GM12801 (cell line): ENCODE measurements around the gene LRRC59.

Experiments
- CTCF ChIP-seq: IDR thresholded peaks from one replicate; pipeline ENCODE4 v1.5.1; 2011; ENCODE audit warnings: control low read depth; ENCODE audit not compliant: insufficient read length; ENCODE audit errors: extremely low read depth

The LRRC59 gene

GRCh38 chr17:50397111-50397918 lies at the start of gene LRRC59:
TSS of gene LRRC59 (minus strand) at chr17:50397523. CDS start at chr17:50397317, 206 bp downstream.
- no peak for TF ChIP-seq CTCF

- TF ChIP-seq CTCF, result no peak
Measured at GRCh38 chr17:50445730-50446325, 48.5 kb upstream of the LRRC59 start.

- TF ChIP-seq CTCF, result no peak
Measured at GRCh38 chr17:50444841-50445715, 47.8 kb upstream of the LRRC59 start.

GRCh38 chr17:50443505-50443974 lies 46.2 kb upstream of the LRRC59 start:
- no peak for TF ChIP-seq CTCF

- TF ChIP-seq CTCF, result no peak
Measured at GRCh38 chr17:50440838-50441829, 43.8 kb upstream of the LRRC59 start.

- TF ChIP-seq CTCF, result no peak
Measured at GRCh38 chr17:50440172-50440837, 43.0 kb upstream of the LRRC59 start.
